Cardiac septum (tissue), 1 donor: ENCODE measurements around the gene PNLIPRP3. TPM values are rescaled to one million over a fixed set of nuclear protein-coding genes. Genes with fewer than 3 reads are reported as not detected.

Experiments
- DNase-seq: peaks from one replicate; pipeline ENCODE4 v3.0.0-alpha.2; 2020; ENCODE audit warnings: low spot score
- intact Hi-C: fragments of 100-400 bp; cut with DNase I; formaldehyde crosslinking; loops from one replicate; pipeline ENCODE4 v1.14.0; 2022
- total RNA-seq: library from RNA; stranded (reverse); fragmentation: NEBNext Ultra II Directional; extraction: Animal tissue kit (Norgen Biotek cat#: 25700); gene quantifications from one replicate; pipeline ENCODE4 v1.2.1, GENCODE V29; 2021
- donor health status: DM: no; HTN: no; CAD: no.

Gene PNLIPRP3
- total RNA-seq, 1 donor from 2014 or later, result not detected

DNA sequence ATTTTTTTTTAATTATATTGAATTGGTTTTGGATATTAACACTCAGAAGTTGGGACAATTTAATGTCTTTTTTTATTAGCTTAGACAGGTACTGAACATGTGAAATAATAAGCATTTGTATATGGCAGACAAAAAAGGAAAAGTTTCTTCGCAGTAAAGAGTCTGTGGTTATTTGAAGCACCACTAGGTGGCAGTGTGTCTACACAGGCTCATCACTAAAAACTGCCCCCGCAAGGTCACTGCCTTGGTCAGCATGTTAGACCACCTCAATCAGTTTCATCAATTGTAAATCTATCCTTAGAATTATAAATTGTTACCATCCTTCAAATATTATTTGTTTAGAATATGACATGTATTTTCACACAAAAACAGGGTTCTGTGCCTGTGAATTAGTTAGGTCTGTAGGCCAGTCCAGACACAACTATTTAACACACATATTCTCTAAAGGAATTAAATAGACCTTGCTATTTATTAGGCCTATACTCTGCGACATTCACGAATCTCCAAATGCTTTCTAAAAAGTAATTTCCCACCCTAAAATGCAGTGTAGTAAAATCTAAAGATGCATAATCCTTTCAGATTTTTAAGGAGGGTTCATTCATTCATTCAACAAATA lies 17.0 kb downstream of the PNLIPRP3 start:
- no peak for DNase-seq
- intact Hi-C loops, result no loop called here

DNA sequence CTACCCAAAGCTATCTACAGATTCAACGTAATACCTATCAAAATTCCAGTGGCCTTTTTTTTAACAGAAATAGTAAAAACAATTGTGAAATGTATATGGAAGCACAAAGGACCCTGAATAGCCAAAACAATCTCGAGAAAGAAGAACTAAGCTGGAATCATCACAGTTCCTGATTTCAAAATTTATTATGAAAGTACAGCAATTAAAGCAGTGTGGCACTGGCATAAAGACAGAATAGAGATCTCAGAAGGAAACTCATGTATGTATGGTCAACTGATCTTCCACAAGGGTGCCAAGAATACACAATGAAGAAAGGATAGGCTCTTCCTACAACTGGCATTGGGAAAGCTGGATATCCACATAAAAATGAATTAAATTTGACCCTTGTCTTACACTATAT lies 23.2 kb downstream of the PNLIPRP3 start:
- intact Hi-C loops, result no loop called here

DNA sequence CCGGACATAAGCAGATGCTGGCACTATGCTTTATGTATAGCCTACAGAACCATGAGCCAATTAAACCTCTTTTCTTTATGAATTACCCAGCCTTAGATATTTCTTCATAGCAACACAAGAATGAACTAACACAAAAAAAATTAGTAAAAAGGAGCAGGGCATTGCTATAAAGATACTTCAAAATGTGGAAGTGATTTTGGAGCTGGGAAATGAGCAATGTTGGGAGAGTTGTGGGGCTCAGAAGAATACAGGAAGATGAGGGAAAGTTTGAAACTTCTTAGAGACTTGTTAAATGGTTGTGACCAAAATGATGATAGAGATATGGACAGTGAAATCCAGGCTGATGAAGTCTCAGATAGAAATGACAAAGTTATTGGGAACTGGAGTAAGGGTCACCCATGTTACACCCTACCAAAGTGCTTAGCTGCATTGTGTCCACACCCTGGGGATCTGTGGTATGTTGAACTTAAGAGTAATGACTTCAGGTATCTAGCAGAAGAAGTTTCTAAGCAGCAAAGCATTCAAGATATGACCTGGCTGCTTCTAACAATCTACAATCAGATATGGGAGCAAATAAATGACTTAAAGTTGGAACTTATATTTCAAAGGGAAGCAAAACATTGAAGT lies 24.2 kb downstream of the PNLIPRP3 start:
- intact Hi-C loops, result no loop called here
- DNase-seq, result no peak

More for the DNA sequence above, 23.2 kb downstream of the PNLIPRP3 start:
- no peak for DNase-seq

DNA sequence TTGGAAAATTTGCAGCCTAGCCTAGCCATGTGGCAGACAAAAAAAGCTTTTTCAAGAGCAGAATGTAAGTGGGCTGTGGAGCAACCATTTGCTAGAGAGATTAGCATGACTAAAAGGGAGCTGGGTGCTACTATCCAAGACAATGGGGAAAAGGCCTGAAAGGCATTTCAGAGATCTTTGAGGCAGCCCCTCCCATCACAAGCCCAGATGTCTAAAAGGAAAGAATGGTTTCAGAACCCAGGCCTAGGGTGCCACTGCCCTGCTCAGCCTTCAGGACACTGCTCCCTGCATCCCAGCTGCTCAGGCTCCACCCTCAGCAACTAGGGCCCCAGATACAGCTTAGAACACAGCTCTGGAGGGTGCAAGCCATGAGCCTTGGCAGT lies 24.7 kb downstream of the PNLIPRP3 start:
- intact Hi-C loops, result no loop called here
- DNase-seq, result no peak

DNA sequence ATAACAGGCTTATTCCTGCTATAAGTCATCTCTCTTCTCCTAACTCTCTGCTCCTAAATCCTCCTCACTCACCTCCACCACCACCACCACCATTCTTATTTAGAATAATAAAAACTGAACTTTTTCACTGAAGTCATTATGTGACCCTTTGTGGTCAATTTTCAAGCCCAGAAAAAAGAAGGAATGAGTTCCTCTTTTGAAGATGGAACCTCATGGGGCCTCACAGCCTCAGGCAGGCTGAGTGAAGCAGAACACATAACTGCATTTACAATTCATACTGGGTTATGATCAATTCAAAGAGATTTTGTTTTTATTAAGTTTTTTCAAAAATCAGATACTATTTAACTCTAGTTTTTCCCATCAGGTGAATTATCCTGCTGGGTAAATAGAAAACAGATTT lies 29.8 kb downstream of the PNLIPRP3 start:
- intact Hi-C loops, result no loop called here
- no peak for DNase-seq

DNA sequence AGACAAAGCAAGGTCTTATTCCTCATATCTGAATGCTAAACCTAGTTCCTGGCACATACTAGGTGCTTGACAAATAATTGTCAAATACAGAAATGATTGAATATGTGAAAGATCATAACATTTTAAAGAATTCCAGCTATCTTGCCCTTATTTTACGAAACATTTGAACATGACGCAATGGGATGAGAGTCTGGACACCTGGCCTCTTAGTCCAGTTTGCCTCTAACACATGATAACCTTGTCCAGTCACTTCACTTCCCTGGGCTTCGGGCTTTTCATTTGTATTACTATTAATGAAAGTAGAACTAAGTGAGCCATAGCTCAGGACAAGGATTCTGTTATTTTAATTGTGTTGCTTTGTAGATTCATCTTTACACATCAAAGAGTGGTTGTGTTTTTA lies 32.6 kb downstream of the PNLIPRP3 start:
- intact Hi-C loops, result no loop called here
- no peak for DNase-seq

DNA sequence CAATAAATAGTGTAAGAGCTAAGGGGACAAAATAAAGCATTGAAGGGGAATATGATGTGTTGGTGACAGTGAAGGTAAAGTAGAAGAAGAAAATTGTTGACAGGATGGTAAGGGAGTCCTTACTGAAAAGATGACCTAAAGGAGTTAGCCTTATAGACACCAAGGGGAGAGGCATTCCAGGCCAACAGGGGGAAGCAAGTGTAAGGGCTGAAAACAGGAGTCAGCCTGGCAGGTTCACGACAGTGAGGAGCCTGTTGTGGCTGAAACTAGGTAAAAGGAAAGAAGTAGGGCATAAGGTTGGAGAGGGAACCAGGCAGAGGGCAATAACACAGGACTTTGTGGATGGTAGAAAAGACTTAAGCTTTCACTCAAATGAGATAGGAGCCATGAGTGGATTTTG lies 34.0 kb downstream of the PNLIPRP3 start:
- no peak for DNase-seq
- intact Hi-C loops, result no loop called here

DNA sequence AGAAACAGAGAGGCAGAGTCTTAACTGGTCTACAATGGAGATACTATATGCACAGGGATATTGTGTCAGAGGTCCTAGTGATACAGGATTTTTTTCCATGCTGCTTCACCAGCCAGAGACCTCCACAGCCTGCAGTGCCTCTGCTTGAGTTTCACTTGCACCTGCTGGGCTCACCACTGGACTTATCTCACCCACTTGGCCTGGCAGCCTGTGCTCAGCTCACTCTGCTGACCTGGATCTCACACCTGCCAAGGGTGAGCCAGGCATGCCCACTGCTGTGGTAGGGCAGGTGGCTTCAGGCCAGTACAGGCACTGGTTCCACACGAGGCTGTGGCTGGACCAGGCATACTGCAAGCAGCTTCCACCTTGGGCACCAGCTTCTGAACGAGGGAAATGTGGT lies 36.6 kb downstream of the PNLIPRP3 start:
- DNase-seq, result no peak
- intact Hi-C loops, result no loop called here

DNA sequence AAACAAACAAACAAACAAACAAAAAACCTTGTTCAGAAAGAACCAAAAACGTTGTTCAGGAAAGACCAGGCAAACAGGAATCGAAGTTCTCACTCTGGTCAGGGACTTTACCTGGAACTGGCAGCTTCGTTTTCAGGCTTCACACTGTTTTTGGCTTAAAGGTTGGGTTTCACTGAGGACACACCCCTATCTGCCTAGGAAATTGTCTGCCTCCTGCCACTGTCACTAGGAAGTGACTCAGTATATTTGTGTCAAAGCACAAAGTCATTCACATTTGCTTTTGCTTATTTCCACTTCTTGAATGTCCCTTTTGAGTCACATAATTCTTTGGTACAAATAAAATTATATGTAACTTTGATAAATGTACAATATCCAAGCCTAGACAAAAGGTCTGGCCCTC lies 37.9 kb downstream of the PNLIPRP3 start:
- intact Hi-C loops, result no loop called here
- no peak for DNase-seq

DNA sequence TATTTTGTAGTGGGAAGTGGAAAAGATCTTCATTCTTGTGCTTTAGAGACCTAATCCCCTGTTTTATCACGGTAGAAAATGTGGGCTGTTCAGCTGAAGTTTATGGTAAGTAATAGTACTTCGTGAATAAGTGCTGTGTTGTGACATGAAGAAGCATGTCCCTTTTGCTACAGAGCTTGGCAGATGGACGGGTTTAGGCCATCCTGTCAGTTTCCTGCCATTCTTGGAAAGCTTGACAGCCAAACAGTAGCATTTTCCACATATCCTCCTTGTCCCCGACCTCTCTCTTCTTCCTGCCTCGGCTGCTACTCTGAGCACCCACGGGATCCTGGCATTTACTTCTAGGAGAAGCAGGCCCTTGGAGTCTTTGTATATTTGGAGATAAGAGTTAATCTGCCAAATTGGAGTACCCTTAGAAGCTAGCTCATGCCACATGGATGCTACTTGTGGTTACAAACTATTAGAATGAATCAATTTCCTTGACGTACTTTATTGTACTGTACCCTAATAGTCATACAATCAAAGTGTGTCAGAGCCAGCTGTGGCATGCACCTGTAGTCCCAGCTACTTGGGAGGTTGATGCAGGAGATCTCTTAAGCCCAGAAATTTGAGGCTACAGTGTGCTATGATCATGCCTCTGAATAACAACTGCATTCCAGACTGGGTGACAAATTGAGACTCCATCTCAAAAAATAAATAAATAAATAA lies 39.2 kb downstream of the PNLIPRP3 start:
- intact Hi-C loops, result no loop called here
- DNase-seq, result no peak

DNA sequence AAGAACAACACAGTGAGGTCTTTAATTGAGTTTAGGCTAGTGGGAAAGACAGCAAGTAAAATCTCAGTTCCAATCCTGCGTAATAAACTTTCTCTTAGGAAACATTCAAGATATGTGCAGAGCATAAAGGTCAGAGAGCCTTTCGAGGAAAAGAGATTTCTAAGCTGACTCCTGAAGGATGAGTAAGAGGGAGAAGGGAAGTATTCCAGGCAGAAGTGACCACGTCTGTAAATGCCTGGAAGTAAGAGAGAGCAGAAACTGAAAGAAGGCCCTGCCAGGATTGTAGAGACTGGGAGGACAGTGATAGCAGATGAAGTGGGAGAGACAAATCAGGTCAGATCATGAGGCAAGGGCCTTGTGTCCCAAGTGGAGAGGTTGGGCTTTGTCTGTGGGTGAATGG lies 41.8 kb downstream of the PNLIPRP3 start:
- intact Hi-C loops, result no loop called here
- DNase-seq, result no peak

DNA sequence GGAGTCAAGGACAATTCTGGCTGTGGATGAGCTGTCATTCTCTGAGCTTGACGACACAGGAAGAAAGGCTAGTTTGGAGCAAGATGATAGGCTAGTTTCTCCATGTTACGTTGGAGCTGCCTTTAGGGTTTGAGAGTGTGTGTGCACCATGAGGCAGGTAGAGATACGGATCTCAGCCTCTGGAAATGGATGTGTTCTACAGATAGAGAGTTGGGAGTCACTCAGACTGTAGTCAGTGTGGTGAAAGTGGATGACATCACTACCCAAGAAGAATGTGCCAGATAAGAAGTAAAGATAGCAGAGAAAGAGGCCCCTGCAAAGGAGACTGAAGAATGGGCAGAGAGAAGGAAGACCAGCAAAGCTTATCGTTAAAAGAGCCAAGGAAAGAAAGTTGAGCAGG lies 42.4 kb downstream of the PNLIPRP3 start:
- intact Hi-C loops, result no loop called here

DNA sequence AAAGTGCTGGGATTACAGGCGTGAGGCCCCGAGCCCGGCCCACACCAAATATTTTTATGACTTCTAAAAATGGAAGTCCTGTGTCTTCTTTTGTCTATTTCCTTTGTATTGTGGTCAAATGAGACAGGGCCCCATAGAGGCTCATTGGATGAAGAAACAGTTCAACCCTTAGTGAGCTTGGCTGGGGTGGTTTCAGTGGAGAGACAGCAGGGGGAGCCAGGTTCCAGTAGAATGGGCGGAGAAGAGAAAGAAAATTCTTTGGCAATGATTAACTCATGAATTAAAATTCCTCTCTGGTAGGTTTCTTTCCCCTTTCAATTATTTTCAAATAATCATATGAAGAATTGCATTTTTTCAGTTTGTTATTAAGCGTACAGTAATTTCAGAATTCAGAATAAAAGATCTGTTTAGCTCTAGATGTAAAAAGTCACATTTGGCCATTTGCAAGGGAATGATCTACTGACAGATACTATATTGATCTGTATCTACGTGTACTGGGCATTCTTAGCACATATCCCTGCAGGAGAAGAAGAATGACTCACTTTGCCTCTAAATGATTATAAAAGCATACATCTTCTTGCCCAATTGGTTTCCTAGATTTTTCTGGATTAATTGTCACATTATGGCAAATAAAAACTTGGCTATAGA lies 43.2 kb downstream of the PNLIPRP3 start:
- no peak for DNase-seq
- intact Hi-C loops, result no loop called here

More for the DNA sequence above, 42.4 kb downstream of the PNLIPRP3 start:
- no peak for DNase-seq

DNA sequence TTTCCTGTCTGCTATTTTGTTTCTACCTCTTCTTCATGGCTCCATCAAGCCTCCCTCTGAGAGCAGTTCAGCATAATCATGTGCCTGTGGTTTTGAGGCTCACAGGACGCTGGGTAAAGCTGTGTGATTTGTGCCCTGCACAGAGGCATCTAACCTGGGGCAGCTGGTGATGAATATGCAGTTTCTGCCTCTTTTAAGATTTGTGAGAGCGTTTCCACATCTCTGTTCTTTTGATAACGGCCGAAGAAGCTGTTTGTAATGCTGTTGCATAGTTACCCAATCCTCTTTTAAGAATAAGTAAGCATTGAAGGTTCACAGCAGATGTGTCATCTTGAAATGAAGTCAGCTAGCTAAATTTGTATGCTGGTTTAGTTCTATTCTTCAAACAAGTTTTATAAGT lies 45.2 kb downstream of the PNLIPRP3 start:
- intact Hi-C loops, result no loop called here
- no peak for DNase-seq

DNA sequence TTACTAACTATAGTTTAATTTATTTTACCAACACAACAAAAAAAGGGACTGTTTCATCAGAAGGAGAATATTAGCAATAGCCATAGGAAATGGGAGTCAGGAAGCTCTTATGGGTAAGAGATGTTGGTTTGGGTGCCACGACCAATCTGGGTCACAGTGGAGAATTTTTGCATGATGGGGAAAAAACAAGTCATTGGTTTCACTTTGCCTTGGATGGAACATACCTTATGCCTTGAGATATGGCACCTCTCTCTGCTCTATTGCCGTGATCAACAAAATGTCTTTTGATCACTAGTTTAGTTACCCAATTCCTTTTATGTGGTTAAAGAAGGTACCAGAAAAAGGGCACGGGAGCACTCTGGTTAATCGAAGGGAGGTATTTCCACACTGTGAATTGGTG lies 48.2 kb downstream of the PNLIPRP3 start:
- intact Hi-C loops, result no loop called here
- no peak for DNase-seq

DNA sequence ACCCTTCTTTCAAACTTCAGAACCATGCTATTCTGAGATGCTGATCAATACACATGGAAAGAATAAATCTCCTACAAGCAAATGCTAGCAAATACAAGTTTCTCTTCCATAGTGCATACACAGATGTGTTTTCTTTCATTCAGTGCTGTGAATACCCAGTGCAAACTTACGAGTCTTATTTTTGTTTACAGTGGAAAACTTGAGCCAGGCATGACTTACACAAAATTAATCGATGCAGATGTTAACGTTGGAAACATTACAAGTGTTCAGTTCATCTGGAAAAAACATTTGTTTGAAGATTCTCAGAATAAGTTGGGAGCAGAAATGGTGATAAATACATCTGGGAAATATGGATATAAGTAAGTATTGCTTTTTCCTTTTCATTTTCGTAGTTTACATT lies 48.8 kb downstream of the PNLIPRP3 start:
- no peak for DNase-seq
- intact Hi-C loops, result no loop called here

DNA sequence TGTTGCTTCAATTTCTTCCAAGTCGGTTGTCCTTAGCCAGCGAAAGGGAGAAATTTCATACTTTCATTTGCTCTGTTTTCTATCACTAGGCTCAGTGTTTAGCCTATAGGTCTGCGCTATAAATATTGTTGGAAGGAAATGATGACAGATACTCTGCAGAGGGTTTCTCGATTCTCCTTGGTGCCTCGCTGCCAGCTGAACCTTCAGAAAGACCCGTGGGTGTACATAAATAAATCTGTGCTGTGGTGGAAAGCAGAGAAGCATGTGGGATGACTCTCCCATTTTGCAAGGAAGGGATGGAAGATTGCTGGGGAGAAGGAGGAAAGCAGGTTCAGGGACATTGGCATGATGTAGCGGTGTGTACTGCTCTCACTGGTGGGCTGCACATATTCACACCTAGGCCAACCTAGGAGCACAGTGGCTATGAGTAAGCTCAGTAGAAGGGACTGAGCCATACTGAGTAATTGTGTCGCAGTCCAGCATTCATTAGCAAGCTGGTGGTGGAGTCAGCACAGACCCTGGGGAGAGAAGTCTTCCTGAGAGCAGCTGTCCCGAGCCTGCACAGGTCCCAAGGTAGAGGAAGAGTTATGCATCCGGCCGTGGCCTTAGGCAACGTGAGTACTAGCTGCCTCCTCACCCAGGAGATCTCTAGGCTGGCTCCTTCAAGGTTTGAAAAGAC lies 50.5 kb downstream of the PNLIPRP3 start:
- intact Hi-C loops, result no loop called here
- DNase-seq, result no peak

DNA sequence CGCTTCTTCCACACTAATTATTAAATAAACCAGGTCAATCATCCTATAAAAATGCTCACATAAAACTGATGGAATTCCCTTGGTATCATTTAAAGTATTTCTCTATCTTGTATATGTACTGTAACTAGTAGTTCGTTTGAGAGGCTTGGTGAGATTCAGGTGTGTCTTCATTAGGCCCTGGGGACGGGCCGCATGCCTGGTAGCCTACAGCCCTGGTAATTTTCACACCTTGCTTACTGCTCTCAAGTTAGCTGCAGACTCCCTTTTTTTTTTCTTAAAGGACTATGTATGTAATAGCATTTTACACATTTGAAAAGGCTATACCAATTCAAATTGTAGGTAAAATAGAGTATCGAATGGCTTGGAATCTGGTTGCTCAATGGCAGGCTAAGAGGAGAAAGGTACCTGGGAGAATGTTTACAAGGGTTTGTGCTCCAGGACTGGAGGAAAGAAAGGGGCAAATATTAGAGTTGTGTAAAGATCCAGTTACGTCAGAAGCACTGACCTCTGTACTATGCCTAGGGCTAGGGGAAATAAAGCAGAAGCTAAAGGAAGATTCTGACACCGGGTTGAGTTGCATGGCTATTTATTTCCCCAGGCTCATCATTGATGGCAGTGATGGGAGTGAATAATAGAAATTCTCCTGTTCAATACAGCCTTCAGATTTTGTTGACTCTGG lies 59.3 kb downstream of the PNLIPRP3 start:
- no peak for DNase-seq
- intact Hi-C loops, result no loop called here

DNA sequence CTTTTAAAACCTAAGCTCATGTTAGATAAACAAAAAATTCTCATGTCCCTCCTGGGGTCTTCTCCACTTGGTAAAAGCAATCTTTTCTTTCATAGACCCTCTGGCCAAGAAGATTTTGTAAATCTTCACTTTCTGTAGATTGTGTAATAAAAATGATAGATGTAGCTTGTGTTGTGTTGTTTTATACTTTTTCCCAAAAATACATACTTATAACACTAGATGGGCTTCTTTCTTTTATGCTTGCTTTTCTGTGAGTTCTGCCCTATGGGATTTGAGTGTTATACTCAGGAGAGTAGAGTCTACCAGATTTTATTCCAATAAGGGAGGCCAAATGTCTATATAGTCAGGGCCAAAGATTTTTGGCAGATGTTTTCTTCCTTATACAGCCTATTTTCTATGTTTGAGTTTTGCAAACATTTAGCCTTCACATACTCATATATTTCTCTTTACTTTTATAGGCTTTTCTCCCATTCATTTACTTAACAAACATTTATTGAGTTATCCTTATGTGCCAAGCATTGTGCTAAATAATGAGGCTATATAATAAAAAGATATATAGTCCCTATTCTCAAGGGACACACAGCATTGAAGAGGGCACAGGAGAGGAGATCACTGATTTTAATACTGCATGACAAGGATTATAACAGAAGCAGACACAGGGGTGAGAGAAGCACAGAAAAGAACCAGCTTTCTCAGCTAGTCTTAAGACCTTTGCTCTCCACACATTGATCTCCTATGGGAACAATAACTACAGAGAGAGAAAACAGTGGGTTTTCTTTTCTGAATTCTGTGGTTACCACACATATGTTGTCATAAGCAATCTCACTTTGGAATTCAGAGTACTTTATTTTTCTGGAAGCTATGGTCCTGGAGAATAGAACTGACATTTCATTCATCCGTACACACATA lies 60.1 kb downstream of the PNLIPRP3 start:
- intact Hi-C loops, result no loop called here
- no peak for DNase-seq
